HG02973 (cell line): ENCODE results near the gene SUSD3.
A peak's percentile ranks its signal among the peaks of the same experiment; 100 is the strongest.

Experiments
- ATAC-seq: cut with Tn5 transposase; IDR thresholded peaks from one replicate; pipeline ENCODE4 v1.9.1; 2021; ENCODE audit warnings: moderate library complexity; ENCODE audit not compliant: unreplicated experiment

SUSD3 gene

DNA sequence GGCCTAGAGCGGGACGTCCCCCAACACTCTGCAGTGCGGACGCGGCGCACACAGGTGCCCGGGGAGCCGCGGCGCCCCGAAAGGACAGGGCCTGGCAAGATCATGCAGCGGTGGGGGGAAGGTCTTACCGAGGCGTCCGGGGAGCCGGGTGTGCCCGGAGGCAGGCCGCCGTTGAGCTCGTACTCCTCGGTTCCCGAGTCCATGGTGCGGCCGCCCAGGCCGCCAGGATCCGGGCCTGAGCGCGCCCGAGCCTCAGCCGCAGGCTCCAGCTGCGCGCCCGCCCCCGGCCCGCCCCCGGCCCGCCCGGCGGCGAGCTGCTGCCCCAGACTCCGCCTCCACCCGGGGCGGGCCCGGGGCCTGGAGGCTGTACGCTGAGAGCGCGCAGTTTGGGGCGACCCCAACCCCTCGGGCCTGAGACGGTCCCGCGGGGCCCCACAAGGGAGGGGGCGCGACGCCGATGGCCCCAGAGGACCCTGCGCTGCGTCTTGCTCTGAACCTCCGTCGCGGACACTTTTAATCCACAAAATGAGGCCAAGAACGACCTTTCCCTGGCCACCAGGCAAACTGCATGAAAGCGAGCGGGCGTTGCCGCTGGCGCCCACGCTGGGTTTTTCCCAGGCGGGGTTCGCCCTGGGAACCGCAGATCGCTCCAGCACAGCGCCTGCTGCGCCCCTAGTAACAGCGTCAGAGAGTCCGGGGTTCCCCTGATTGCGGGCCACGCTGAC is 75.7 kb downstream of the SUSD3 start, which contains the start of gene NINJ1:
Gene NINJ1 (minus strand): TSS at position 237 of the 725 bp plus-strand sequence. CDS start 34 bp downstream, at position 203.
- ATAC-seq: peak; percentile 46
